A673 (cell line): Measurements from ENCODE around the gene RNF2.

Source experiments
- EZH2 ChIP-seq: fragments of 200-600 bp; sonication (generic); IDR thresholded peaks from 2 replicates; pipeline ENCODE4 v1.6.1; 2017; ENCODE audit warnings: borderline replicate concordance, low read depth, mild to moderate bottlenecking, mixed read lengths, antibody characterized with exemption, low read length; ENCODE audit not compliant: poor library complexity, severe bottlenecking
- TF ChIP-seq, protein P1 (sequence below): fragments of 300-800, 200-600 bp; sonication (generic); conservative IDR thresholded peaks from 2 replicates; pipeline ENCODE4 v1.5.1; 2017; ENCODE audit warnings: low read depth, mild to moderate bottlenecking, antibody characterized with exemption, low read length, moderate library complexity, mixed read lengths

DNA sequence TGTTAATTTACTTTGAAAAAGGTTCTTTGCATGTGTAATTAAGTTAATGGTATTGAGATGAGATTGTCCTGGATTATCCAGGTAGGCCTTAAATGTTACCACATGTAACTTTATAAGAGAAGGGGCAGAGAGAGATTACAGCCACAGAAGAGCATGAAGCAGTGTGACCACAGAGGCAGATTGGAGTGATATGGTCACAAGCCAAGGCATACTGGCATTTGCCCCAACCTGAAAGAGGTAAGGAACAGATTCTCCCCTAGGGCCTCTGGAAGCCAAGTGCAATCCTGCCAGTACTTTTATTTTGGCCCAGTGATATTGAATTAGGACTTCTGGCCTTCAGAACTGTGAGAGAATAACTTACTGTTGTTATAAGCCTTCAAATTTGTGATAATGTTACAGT is 23.0 kb downstream of the RNF2 start:
- TF ChIP-seq, protein P1, sequence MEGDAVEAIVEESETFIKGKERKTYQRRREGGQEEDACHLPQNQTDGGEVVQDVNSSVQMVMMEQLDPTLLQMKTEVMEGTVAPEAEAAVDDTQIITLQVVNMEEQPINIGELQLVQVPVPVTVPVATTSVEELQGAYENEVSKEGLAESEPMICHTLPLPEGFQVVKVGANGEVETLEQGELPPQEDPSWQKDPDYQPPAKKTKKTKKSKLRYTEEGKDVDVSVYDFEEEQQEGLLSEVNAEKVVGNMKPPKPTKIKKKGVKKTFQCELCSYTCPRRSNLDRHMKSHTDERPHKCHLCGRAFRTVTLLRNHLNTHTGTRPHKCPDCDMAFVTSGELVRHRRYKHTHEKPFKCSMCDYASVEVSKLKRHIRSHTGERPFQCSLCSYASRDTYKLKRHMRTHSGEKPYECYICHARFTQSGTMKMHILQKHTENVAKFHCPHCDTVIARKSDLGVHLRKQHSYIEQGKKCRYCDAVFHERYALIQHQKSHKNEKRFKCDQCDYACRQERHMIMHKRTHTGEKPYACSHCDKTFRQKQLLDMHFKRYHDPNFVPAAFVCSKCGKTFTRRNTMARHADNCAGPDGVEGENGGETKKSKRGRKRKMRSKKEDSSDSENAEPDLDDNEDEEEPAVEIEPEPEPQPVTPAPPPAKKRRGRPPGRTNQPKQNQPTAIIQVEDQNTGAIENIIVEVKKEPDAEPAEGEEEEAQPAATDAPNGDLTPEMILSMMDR: no peak
- no peak for TF ChIP-seq EZH2
